ENCODE measurements around the gene CDH3.

CDH3 gene

DNA sequence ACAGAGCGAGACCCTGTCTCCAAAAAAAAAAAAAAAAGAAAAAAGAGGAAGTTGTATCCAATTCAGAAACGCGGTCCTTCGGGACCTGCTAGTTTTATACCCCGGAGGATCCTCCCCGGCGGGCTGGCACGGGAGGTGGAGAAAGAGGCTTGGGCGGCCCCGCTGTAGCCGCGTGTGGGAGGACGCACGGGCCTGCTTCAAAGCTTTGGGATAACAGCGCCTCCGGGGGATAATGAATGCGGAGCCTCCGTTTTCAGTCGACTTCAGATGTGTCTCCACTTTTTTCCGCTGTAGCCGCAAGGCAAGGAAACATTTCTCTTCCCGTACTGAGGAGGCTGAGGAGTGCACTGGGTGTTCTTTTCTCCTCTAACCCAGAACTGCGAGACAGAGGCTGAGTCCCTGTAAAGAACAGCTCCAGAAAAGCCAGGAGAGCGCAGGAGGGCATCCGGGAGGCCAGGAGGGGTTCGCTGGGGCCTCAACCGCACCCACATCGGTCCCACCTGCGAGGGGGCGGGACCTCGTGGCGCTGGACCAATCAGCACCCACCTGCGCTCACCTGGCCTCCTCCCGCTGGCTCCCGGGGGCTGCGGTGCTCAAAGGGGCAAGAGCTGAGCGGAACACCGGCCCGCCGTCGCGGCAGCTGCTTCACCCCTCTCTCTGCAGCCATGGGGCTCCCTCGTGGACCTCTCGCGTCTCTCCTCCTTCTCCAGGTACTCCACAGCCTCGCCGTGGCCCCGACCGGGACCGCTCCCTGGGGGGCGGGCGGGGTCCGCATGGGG is at the start of gene CDH3:
Gene CDH3, plus strand, starts transcription at position 596 of the 779 bp plus-strand sequence. Its CDS starts 70 bp downstream, at position 666.
- no peak for DNase-seq (ENCODE audit: low read depth in 1 of 2, low spot score in 1 of 2)

DNA sequence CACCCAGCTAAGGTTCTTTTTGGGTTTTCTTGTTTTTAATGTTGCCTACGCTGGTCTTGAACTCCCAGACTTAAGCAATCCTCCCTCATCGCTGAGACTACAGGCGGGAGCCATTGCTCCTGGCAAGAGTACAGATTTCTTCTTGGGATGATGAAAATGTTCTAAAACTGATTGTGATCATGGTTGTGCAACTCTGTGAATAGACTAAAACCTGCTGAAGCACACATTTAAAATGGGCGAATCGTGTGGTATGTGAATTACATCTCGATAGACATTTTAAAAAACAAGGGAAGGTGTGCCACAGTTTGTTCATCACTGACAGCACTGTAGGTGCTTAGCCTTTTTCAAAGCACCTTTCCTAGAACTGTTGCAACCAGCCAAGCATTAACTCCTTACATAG is 48.8 kb upstream of the CDH3 start:
- no peak for DNase-seq (ENCODE audit: low read depth in 1 of 2, low spot score in 1 of 2)

- DNase-seq (ENCODE audit: low read depth in 1 of 2, low spot score in 1 of 2), result no peak
Measured at GRCh38 chr16:68599586-68599985, 45.5 kb upstream of the CDH3 start.

DNA sequence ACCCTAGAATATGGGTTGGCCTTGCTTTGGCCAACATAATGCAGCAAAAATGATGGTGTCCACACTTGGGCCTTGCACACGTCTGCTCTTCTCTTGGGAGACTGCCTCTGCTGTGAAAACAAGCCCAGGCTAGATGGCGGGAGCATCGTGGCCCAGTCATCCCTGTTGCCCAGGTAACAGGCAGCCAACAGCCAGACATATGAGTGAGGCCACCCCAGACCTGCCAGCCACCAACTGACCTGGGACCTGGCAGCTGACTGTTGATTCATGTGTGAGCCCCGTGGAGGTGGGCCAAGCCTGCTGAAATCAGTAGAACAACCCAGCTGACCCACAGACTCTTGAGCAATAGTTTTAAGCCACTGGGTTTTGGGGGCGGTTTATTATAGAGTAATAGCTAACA is 39.4 kb upstream of the CDH3 start:
- no peak for DNase-seq (ENCODE audit: low read depth in 1 of 2, low spot score in 1 of 2)

DNA sequence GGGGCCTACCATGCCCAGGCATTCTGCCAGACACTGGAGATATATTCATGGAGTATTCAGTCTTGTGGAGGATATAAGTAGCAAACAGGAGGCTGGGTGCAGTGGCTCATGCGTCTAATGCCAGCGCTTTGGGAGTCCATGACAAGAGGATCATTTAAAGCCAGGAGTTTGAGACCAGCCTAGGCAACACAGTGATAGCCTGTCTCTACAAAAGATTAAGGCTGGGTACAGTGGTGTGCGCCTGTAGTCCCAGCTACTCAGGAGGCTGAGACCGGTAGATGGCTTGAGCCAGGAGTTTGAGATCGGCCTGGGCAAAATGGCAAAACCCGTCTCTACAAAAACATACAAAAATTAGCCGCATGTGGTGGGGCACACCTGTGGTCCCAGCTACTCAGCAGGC is 37.7 kb upstream of the CDH3 start:
- no peak for DNase-seq (ENCODE audit: low read depth in 1 of 2, low spot score in 1 of 2)

DNA sequence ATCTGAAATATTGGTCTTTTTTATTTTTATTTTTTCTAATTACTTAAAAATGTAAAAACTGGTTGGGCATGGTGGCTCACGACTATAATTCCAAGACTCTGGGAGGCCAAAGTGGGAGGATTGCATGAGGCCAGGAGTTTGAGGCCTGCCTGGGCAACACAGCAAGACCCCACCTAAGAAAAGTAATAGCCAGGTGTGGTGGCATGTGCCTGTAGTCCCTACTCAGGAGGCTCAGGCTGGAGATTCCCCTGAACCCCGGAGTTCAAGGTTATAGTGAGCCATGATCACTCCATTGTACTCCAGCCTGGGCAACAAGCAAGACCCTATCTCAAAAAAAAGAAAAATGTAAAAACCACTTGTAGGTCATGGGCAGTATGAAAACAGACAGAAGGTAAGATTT is 36.8 kb upstream of the CDH3 start:
- no peak for DNase-seq (ENCODE audit: low read depth in 1 of 2, low spot score in 1 of 2)

DNA sequence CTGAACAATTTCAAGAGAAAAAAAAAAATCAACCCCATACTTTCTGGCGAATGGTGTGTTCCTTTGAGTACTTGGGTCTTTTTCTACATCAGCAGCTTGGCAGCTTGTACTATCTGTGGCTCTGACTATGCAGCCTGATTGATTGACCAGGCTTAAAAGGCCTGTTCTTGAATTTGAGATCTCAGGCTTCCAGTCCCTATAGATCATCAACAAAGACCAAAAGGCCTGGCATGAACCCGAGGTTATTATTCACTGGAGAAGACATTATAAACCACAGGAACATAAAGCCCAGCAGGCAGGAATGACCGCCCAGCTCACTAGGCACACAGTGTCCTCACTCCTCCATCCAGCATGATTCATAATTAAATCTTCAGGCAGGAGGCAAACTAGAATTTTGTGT is 32.1 kb upstream of the CDH3 start:
- no peak for DNase-seq (ENCODE audit: low read depth in 1 of 2, low spot score in 1 of 2)

DNA sequence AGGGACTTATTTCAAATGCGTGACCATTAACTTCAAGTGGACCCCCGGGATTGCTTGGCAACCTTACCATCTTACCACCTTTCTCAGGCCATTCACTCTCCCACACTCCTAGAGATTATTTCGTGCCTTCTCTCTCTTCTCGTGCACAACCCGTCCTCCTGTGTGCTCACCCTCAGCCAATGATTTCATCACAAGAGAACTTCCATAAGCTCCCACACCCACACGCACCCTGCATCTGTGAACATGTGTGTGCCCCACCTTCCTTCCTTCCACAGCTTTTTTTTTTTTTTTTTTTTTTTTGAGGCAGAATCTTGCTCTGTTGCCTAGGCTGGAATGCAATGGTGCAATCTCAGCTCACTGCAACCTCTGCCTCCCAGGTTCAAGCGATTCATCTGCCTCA is 27.4 kb upstream of the CDH3 start:
- no peak for DNase-seq (ENCODE audit: low read depth in 1 of 2, low spot score in 1 of 2)

- DNase-seq (ENCODE audit: low read depth in 1 of 2, low spot score in 1 of 2), result no peak
Measured at GRCh38 chr16:68626557-68626956, 18.6 kb upstream of the CDH3 start.

GRCh38 chr16:68627951-68628425 is 17.1 kb upstream of the CDH3 start:
- no peak for DNase-seq (ENCODE audit: low read depth in 1 of 2, low spot score in 1 of 2)

- DNase-seq (ENCODE audit: low read depth in 1 of 2, low spot score in 1 of 2), result no peak
Measured at GRCh38 chr16:68629351-68629910, 15.7 kb upstream of the CDH3 start.

DNA sequence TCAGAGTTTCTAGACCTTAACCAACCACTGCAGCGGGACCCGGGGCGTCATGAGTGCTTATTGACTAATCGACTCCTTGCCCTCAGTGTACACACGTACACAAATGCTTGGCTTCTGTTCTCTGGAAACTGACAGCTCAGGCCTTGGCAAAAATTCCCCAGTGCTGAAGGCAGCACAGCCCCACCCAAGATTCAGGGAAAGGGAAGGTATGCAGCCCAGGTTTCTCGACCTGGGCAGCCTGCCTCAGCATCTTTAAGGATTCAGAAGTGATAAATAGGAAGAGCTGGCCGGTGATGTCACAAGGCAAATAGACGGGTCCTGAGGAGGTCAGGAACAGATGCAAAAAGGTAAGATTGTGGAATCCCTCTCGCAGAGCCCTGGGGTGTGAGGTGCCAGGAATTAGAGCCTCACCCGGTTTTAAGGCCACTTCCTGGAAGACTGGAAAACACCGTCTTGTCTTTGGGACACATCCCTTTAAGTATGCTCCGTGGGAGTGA is 9.0 kb upstream of the CDH3 start:
- no peak for DNase-seq (ENCODE audit: low read depth in 1 of 2, low spot score in 1 of 2)

DNA sequence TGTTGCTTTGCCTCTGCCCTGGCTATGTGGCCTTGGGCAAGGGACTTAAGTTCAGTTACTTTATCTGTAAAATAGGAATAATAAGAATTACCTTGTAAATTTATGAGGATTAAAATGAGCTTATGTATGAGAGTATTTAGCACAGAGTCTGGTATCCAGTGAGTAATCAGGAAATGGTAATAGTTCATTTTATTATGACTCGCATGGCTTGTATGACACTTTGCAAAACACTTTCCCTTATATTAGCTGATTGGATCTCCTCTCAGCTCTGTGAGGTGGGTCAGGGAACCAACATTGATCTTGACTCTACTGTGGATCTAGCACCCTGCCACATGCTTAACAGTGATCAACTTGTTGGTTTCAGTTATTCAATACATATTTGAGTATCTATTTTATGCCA is 8.3 kb upstream of the CDH3 start:
- DNase-seq (ENCODE audit: low read depth in 1 of 2, low spot score in 1 of 2), result no peak

GRCh38 chr16:68640972-68641371 is 4.1 kb upstream of the CDH3 start:
- no peak for DNase-seq (ENCODE audit: low read depth in 1 of 2, low spot score in 1 of 2)

DNA sequence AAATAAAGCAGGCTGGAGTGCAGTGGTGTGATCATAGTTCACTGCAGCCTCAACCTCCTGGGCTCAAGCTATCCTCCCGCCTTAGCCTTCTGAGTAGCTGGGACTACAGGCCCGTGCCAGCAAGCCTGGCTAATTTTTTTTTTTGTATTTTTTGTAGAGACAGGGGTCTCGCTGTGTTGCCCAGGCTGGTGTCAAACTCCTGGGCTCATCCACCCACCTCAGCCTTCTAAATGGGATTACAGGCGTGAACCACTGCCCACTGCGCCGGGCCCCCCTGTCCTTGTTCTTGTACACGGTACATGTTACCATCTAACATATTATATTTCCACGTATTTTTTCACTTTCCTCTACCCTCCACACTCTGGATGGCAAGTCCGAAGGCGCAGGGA is 3.1 kb upstream of the CDH3 start:
- DNase-seq (ENCODE audit: low read depth in 1 of 2, low spot score in 1 of 2), result no peak

DNA sequence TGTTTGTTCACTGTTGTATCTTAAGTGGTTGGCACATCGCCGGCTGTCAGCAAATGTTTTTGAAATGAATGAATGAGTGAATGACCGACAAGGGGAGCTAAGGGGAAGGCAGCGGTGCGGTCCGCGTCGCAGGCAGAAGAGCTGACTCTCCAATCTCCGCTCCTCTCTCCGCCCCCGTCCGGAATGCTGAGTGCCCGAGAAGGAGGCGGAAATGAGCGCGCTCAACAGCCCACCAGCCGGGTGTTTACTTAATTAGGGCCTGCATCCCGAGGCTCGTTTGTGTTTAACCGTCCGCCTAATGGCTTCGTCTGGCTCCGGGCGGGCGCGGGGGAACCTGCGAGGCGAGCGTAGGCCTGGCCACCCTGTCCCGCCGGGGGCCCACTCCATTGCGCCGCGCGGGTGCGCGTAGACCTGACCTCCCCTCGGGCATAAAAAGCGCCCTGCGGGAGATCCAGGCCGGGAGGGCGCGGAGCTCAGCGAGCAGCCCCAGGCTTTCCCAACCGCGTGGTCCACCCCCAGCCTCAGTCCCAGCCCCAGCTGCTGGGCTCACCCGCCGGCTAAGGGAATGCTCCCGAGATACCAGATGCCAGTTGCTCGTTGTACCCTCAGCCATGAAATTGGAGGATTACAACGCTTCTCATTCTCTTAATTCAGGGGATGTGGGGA is 2.5 kb upstream of the CDH3 start:
- DNase-seq (ENCODE audit: low read depth in 1 of 2, low spot score in 1 of 2), result no peak

DNA sequence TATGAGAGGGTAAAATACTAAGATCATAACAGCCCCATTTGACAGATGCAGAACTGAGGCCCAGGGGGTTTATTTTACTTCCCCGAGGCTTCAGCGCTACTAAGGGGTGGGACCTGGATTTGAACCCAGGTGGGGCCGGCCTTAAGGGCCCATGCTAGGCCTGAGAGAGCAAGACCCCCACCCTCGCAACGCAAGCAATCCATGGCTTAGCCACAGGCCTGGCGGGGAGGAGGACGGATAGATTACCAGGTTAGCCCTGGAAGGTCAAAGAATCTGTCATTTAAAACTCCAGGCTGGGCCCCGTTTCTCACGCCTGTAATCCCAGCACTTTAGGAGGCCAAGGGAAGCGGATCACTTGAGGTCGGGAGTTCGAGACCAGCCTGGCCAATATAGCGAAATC is 1.9 kb upstream of the CDH3 start:
- DNase-seq (ENCODE audit: low read depth in 1 of 2, low spot score in 1 of 2), result no peak

GRCh38 chr16:68643847-68644246 is 1.3 kb upstream of the CDH3 start:
- no peak for DNase-seq (ENCODE audit: low read depth in 1 of 2, low spot score in 1 of 2)

- no peak for DNase-seq (ENCODE audit: low read depth in 1 of 2, low spot score in 1 of 2)
Measured at GRCh38 chr16:68644296-68644695, 814 bp upstream of the CDH3 start.

DNA sequence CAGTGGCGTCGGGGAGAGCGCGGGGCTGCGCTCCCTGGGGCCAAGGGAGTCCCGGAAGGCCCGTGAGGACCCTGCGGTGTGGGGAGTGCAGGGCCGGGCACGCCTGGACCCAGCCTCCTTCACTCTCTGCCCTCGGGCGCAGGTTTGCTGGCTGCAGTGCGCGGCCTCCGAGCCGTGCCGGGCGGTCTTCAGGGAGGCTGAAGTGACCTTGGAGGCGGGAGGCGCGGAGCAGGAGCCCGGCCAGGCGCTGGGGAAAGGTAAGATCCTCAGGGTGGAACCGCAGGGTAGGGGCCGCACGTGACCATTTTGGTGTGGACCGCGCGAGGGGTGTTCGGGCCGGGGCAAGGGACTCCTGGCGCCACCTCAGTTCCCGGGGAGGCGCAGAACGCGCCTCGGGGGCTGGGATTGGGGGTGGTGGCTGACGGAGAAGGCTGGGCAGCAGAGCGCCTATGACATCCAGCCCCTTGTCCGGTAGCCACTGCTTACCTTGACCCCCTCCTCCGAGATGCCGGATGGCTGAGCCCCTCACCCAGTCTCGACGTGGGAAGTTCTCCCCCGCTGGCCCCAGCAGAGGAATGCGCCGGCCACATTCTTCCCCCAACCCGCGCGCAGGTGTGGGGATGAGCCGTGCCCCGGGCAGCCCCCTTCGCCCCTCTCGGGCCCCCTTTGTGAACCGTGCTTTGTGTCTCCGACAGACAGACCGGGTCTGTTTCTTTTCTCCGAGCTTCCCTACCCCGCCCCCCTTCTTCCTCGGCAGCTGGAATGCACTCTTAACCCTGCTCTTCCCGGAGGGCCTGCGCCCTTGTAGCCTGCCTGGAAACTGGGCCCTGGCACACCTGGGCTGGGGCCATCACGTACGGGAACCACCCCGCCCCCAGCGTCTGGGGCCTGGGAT is 631 bp downstream of the CDH3 start:
- DNase-seq (ENCODE audit: low read depth in 1 of 2, low spot score in 1 of 2), result no peak

DNA sequence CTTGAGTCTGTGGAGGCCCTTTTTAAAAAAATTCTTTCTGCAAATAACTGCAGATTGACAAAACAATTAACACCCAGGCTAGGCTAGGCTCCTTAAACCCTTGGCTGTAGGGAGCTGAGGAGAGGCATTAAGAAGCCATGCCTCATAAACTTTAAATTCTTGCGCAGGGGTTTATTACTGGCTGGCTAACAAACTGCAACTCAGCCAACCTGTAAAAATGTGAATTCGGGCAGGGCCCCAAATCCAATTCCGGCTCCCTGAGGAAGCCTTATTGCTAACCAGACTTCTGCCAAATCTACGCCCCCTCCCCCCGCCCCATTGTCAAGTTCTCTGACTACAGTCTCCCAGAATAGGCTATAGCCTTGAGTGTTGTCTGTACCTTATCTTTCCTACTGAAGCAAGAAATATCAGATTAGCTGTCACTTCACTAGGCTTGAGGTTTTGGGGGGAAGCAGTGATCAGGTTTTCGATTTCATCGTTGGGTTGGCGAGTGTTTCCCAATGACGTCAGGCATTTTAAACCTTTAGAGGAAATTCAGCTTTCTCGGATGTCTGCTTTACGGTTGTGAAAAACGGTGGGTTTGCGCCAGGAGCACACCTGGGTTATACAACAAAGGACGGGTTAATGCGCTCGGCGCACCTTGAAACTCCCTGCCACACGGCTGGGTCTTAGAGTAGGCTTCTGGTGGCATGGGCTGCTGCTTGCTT is 2.0 kb downstream of the CDH3 start:
- no peak for DNase-seq (ENCODE audit: low read depth in 1 of 2, low spot score in 1 of 2)

Data from activated CD4-positive, alpha-beta T cell treated with anti-CD3 and anti-CD28 coated beads, Interleukin-2, amount 50 U/mL, for 24 hours (primary cell).